ENCODE data around the gene NAV2. TPM values are rescaled to one million over a fixed set of nuclear protein-coding genes. Genes with fewer than 3 reads are reported as not detected.
A peak's percentile ranks its signal among the peaks of the same experiment; 100 is the strongest.
"Not testable (repeated sequence)": the region's sequence is repeated elsewhere in the genome, so short reads cannot be mapped to it uniquely, and the experiment has no call there.

NAV2 gene
- polyA plus RNA-seq, 3 donors = not detected

DNA sequence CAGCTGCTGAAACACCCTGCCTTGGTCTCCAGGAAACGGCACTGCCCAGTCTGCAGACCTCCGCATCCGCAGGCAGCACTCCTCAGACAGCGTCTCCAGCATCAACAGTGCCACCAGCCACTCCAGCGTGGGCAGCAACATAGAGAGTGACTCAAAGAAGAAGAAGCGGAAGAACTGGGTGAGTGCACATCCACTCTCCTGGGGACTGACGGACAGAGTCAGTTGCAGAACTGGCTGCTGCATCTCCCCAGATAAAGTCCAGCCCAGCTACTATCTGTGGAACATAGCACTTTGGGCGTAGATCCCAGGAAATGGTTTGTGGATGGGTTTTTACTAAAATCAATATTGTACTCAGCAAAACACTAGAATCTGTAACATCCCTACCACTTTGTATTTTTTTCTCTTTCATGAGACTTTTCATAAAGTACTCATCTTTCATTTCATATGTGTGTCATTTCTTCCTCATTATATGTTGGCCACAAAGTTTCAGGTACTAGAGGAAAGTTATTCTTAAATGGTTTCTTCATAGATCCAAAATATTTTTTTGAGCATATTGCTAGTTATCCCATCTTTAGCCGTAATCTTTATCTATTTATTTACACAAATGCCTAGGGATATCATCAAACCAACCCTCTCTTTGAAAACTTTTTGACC, 367.5 kb downstream of the NAV2 start:
- Mint-ChIP-seq H3K9me3 (peaks cover 0 to 7% (median 2%) of the 10 kb centered on the region in 7 donors), H3K36me3 (no peaks in the 10 kb centered on the region), H3K27me3 (ENCODE audit: low read depth in 3 of 3) (peaks cover 1 to 3% (median 2%) of the 10 kb centered on the region in 3 donors), H3K27ac (no peak overlapping the region), H3K4me1 (peaks cover 10% of the 10 kb centered on the region), H3K4me3 (no peak overlapping the region)
- 65% methylated on average over 4 of the region's 9 CpGs for WGBS (ENCODE audit: insufficient coverage)
- H3K79me2 ChIP-seq (ENCODE audit: insufficient read depth, low read length) = no peaks in the 10 kb centered on the region
- H3K4me2 ChIP-seq (replicated peaks; ENCODE audit: extremely low read depth, low read length, poor library complexity, severe bottlenecking) = no peak overlapping the region
- no peak overlapping the region for H3K4me3 ChIP-seq (replicated peaks in 1 of 3; ENCODE audit: low read depth in 2 of 3, low read length in 3 of 3)
- H2AFZ ChIP-seq (ENCODE audit: insufficient read depth, low read depth, low read length, poor library complexity, severe bottlenecking) = no peak overlapping the region
- intact Hi-C loops (cut with micrococcal nuclease) = no loop called here
- H3K27me3 ChIP-seq (ENCODE audit: control insufficient read depth in 2 of 2, insufficient read depth in 2 of 2, low read length in 2 of 2) = no peaks in the 10 kb centered on the region
- no peaks in the 10 kb centered on the region for H3K36me3 ChIP-seq (replicated peaks in 1 of 2; ENCODE audit: control insufficient read depth in 1 of 2, insufficient read depth in 2 of 2, low read length in 2 of 2)
- H3K4me1 ChIP-seq (ENCODE audit: control insufficient read depth in 1 of 2, insufficient read depth in 2 of 2, low read length in 2 of 2) = peaks cover 4 to 8% of the 10 kb centered on the region in 2 donors
- no peak for TF ChIP-seq CTCF (IDR thresholded peaks at IDR 0.05)
- no peak overlapping the region for H3K27ac ChIP-seq (ENCODE audit: low read depth in 1 of 2, low read length in 2 of 2)
- DNase-seq = no peak
- H3K9me3 ChIP-seq (replicated peaks in 1 of 2; ENCODE audit: control insufficient read depth in 1 of 2, insufficient read depth in 1 of 2, low read length in 2 of 2) = no peaks in the 10 kb centered on the region
- no peak overlapping the region for H3K9ac ChIP-seq (ENCODE audit: insufficient read depth, low read length, poor library complexity, severe bottlenecking)
- no peaks in the 10 kb centered on the region for H4K20me1 ChIP-seq (ENCODE audit: insufficient read depth, low read length)

DNA sequence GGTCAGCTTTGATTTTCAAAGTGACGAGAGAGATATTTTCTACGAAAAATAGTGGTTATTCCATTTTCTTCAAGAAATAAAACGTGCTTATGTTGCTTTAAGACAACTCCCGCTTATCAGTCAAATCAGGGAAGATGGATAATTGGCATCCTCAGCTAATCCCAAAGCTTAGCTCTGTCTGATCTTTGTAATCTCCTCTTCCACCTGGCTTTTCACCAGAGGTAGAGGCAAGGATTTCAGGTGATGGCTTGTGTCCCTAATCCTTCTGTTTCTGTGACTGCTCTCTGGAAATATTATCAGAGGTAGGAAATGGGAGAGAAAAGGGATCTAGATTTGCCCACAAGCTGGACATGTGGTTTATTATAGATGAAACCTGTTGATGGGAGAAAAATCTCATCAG, 368.7 kb downstream of the NAV2 start:
- Histone ChIP-seq H3K9me3 (replicated peaks in 1 of 2; ENCODE audit: control insufficient read depth in 1 of 2, insufficient read depth in 1 of 2, low read length in 2 of 2) (no peaks in the 10 kb centered on the region), H3K4me1 (ENCODE audit: control insufficient read depth in 1 of 2, insufficient read depth in 2 of 2, low read length in 2 of 2) (peaks cover 4 to 8% of the 10 kb centered on the region in 2 donors), H2AFZ (ENCODE audit: insufficient read depth, low read depth, low read length, poor library complexity, severe bottlenecking) (no peak overlapping the region), H3K27ac (ENCODE audit: low read depth in 1 of 2, low read length in 2 of 2) (no peak overlapping the region), H3K4me2 (replicated peaks; ENCODE audit: extremely low read depth, low read length, poor library complexity, severe bottlenecking) (no peak overlapping the region), H3K27me3 (ENCODE audit: control insufficient read depth in 2 of 2, insufficient read depth in 2 of 2, low read length in 2 of 2) (no peaks in the 10 kb centered on the region), H3K79me2 (ENCODE audit: insufficient read depth, low read length) (no peaks in the 10 kb centered on the region), H3K4me3 (replicated peaks in 1 of 3; ENCODE audit: low read depth in 2 of 3, low read length in 3 of 3) (no peak overlapping the region), H4K20me1 (ENCODE audit: insufficient read depth, low read length) (no peaks in the 10 kb centered on the region), H3K36me3 (replicated peaks in 1 of 2; ENCODE audit: control insufficient read depth in 1 of 2, insufficient read depth in 2 of 2, low read length in 2 of 2) (no peaks in the 10 kb centered on the region), H3K9ac (ENCODE audit: insufficient read depth, low read length, poor library complexity, severe bottlenecking) (no peak overlapping the region)
- Mint-ChIP-seq H3K27ac (no peak overlapping the region), H3K36me3 (no peaks in the 10 kb centered on the region), H3K4me1 (peaks cover 10% of the 10 kb centered on the region), H3K4me3 (no peak overlapping the region), H3K27me3 (ENCODE audit: low read depth in 3 of 3) (peaks cover 0 to 2% (median 0%) of the 10 kb centered on the region in 3 donors), H3K9me3 (peaks cover 0 to 3% (median 0%) of the 10 kb centered on the region in 7 donors)
- WGBS (ENCODE audit: insufficient coverage) = 100% methylated on average over 3 of the region's 4 CpGs
- intact Hi-C loops (cut with micrococcal nuclease) = no loop called here
- no peak for TF ChIP-seq CTCF (IDR thresholded peaks at IDR 0.05)
- DNase-seq = no peak

- 95% methylated on average over 2 of the region's 3 CpGs for WGBS (ENCODE audit: insufficient coverage)
- H3K4me3 Mint-ChIP-seq = peak overlapping the region in 1 of 2 donors; percentile 14
- H3K36me3 ChIP-seq (replicated peaks in 1 of 2; ENCODE audit: control insufficient read depth in 1 of 2, insufficient read depth in 2 of 2, low read length in 2 of 2); H3K27me3 ChIP-seq (ENCODE audit: control insufficient read depth in 2 of 2, insufficient read depth in 2 of 2, low read length in 2 of 2); H3K9me3 Mint-ChIP-seq; H3K4me3 ChIP-seq (replicated peaks in 1 of 3; ENCODE audit: low read depth in 2 of 3, low read length in 3 of 3); H3K27me3 Mint-ChIP-seq (ENCODE audit: low read depth in 3 of 3); H4K20me1 ChIP-seq (ENCODE audit: insufficient read depth, low read length); DNase-seq; H3K27ac Mint-ChIP-seq; H3K4me2 ChIP-seq (replicated peaks; ENCODE audit: extremely low read depth, low read length, poor library complexity, severe bottlenecking); H3K79me2 ChIP-seq (ENCODE audit: insufficient read depth, low read length); intact Hi-C loops (cut with micrococcal nuclease); H3K4me1 Mint-ChIP-seq; H3K36me3 Mint-ChIP-seq; H3K27ac ChIP-seq (ENCODE audit: low read depth in 1 of 2, low read length in 2 of 2); H3K9me3 ChIP-seq (replicated peaks in 1 of 2; ENCODE audit: control insufficient read depth in 1 of 2, insufficient read depth in 1 of 2, low read length in 2 of 2); H3K9ac ChIP-seq (ENCODE audit: insufficient read depth, low read length, poor library complexity, severe bottlenecking); H2AFZ ChIP-seq (ENCODE audit: insufficient read depth, low read depth, low read length, poor library complexity, severe bottlenecking); H3K4me1 ChIP-seq (ENCODE audit: control insufficient read depth in 1 of 2, insufficient read depth in 2 of 2, low read length in 2 of 2): not testable (repeated sequence)
These were observed 371.2 kb downstream of the NAV2 start for GRCh38 chr11:20083877-20084276.

Data from CD14-positive monocyte (primary cell).